Measurements from ENCODE around the gene JAZF1.

The JAZF1 gene

DNA sequence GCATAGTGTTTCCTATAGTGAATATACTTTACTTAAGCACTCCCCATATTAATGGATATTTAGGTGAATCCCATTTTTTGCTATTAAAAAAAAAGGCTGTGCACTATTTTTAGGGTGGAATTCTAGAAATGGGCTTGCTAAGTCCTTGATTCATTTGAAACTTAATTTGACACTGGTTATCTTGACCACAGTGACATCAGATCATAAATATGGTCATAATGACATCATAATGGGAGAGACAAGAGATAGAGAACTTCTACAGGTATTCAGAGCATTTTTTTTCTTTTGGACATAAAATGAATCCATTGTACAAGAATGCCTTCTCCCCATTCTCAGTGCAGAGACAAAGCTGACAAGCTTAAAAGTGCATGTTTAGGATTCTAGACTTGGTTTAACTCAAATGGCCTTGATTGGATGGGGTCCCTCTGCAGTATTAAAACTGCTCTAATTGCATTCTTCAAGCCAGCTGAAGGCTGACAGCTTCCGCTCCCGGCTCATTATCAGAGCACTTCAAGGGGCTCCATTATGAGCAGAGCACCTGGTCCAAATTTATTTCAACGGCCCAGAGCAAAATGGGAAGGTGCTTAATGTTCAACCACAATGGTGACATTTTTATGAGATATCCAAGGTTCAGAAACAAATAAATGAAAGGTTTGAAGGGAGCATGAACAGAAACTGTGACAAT is 104.8 kb downstream of the JAZF1 start:
- no peak for DNase-seq (ENCODE audit: low read depth)

DNA sequence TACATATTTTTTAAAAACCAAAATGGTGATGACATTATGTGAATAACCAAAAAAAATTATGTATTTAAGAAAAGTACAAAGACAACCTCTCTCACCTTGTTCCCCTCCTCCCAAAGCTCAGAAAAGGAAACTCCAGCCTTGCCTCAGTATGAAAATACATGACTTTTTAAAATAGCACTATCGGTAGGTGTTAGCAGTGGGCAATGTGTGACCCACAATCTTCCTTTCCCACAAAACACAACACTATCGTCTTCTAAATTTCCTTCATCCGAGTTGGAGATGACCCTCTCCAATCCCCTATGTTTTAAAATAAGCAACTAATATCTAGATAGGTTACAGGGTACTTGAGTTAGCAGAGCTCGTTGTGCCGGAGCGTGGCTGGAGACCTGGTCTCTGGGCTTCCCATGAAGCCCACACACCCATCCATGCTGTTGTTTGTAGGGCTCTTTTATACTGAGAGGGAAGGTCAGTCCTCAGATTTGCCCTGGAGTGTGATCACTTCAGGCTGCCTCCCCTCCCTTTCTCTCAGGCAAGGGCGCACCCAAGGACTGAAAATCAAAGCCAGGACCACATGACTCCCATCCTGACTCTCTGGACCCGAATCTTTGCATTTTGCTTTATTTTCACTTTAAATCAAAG is 107.6 kb downstream of the JAZF1 start:
- DNase-seq (ENCODE audit: low read depth) = no peak

DNA sequence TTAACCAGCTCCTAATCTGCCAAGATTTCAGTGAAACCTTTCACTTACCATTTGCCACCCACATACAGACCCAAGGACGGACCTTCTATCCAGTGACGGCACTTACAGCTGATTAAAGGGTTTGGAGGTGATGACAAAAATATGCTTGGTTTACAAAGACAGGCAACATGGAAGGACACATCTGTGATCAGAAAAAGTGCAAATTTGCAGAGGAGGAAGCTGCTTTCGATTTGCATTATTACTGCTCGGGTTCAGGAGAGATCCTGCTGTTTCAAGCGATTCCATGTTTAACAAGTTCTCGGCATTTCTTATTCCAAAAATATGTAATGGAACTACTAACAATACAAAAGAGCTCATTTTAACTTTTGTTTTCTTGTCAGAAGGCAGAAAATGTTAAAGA is 109.0 kb downstream of the JAZF1 start:
- no peak for DNase-seq (ENCODE audit: low read depth)

DNA sequence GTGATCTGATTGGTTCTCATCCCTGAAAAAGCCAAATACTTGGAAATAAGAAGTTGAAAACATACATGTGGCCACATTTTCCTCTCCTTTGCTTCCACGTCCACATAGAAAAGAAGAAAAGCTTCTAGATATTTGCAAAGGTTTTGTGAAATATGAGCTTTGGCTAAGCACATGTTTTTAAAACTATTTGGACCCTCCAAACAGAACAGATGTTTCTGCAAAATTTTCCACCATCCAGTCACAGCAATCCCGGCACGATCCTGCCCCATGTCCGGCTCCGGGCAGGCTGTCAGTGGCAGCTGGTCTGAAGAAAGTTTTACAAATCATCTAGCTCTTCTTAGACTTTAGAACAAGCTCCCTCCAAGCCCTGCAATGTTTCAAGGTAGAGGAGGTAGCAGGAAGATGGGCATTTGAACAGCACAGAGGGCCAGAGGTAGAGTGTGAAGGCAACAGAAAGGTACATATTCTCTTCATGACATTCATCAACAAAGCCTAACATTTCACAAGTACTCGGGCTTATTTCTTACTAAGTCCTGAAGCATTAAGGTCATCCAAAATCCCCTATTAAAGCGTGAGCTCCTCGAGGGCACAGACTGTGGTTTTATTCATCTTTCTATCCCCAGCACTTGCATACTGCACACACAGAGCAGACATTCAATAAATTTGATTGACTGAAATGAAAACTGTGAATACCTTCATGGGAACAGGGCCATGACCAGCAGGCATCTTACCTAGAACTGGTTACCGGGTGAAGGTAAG is 110.1 kb downstream of the JAZF1 start:
- no peak for DNase-seq (ENCODE audit: low read depth)

DNA sequence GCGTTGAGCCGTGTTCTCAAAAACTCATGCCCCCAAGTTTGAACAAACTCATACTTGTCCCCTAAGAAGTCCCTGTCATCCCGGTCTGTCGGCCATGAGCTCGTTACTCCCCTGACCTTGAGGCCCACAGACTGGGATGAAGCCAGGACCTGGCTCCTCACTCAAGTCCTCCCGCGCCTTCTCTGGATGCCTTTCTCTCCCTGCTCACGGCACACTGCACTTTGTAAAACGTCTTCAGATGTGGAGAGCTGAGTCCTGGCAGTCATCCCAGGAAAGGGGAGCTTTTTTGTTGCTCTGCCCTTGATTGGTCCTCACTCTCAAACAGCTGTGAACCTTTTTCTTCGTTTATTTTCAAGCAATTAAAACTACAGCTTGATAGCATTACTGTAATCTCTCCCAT is 110.8 kb downstream of the JAZF1 start:
- DNase-seq (ENCODE audit: low read depth) = no peak

DNA sequence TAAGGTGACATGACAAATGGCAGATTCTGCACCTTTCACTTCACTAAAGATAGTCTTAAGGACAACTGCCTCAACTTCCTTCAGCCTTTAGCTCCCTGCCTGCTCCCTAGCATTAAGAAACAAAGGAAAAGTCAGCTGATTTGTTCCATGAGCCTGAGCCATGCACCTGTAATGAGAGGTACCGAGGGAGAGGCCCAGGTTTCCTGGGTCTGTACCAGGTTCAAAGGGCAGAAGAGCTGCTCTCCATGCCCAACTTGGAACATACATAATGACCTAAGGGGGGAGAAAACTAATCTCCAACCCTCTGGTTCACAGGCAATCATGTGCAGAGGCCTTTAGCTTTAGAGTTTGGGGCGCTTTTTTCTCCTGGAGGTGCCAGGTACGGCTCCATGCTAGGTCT is 111.2 kb downstream of the JAZF1 start:
- no peak for DNase-seq (ENCODE audit: low read depth)

DNA sequence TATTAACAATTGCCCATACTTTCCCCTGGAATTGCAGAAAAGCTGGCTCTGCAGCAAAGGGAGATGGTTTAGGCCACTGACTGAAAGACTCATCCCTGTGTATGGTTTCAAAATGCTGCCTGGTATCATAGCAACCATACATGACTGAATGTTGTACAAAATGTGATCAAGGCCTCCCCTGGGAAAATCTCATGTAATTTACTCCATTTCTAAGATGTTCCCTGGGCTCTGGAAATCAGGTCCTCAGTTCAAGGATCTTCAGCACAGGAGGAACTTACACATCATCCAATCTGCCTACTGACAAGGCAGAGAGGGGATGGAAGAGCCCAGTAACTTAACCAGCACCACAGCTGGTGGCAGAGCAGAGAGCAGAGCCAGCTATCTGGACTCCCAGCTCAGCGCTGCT is 111.8 kb downstream of the JAZF1 start:
- no peak for DNase-seq (ENCODE audit: low read depth)

DNA sequence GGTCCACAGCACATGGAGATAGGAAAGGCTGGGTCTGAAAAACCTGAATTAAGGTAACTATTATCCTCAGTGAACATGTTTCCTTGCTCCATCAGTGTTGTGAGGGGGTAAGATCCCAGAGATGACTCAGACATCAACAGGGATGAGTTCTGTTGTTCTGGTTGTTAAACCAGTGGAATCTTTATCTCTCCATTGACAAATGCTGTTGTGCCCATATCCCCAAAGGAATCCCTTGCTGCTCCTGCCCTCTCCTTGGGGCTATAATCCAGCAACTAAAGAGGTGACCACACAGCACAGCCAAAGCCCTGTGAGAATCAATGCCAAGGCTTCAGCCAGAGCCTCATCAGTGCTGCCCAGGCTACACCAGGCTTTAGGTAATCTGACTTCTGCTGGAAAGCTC is 113.4 kb downstream of the JAZF1 start:
- DNase-seq (ENCODE audit: low read depth) = no peak

DNA sequence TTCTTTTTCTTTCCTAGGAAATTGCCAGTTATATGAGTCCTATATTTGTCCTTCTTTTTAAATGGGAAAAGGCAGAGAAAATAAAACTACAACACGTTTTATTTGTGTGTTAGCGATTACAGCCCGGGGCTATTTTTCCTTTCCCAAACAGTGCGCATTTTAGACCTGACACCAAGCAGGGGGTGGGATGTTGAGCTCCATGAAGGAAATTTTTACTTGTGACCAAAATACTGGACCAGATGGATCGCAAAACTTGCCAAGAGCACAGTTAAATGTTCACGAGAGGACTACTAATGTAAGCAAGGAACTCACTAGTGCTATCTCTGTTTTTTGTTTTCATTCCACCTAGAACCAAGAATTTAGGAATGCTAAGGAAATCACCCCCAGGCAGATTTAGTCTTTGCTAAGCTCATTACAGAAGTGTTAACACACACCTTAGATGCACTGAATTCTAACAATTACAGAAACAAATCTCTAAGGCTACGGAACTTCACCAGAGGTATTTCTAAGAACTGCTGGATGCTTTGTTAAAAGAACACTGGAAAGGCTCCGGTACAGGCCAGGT is 114.8 kb downstream of the JAZF1 start:
- no peak for DNase-seq (ENCODE audit: low read depth)

DNA sequence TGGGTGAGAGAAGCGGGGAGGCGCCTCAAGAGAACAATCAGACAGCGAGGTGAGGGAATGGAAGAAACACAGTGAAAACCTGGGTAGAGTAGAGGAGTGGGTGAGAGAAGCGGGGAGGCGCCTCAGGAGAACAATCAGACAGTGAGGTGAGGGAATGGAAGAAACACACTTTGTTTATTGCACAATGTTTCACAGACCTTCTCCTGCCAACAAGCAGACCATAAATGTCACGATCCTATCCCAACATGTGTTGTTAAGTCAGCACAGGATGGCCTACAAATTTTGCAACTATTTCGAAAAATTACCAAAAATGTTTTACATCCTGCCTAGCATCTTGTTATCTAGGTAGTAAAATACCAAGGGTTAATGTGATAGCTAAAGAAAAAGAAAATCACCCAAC is 115.3 kb downstream of the JAZF1 start:
- no peak for DNase-seq (ENCODE audit: low read depth)

DNA sequence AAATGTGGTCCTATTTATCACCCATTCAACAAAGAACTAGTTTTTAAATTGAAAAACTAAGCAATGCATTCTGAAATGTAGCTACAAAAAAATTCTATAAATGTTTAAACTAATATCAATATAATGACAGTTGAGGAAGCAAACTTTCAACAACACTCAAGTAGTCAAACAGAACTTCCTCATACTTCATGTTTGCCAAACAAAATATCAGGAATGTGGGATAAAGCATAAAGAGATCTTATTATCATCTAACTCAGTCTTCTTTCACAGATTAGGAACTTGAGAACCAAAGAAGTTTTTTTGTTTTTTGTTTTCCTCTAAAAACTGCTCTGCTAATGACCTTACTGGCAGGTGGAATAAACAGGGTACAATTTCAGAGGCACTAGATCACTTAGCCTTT is 116.2 kb downstream of the JAZF1 start:
- DNase-seq (ENCODE audit: low read depth) = no peak

DNA sequence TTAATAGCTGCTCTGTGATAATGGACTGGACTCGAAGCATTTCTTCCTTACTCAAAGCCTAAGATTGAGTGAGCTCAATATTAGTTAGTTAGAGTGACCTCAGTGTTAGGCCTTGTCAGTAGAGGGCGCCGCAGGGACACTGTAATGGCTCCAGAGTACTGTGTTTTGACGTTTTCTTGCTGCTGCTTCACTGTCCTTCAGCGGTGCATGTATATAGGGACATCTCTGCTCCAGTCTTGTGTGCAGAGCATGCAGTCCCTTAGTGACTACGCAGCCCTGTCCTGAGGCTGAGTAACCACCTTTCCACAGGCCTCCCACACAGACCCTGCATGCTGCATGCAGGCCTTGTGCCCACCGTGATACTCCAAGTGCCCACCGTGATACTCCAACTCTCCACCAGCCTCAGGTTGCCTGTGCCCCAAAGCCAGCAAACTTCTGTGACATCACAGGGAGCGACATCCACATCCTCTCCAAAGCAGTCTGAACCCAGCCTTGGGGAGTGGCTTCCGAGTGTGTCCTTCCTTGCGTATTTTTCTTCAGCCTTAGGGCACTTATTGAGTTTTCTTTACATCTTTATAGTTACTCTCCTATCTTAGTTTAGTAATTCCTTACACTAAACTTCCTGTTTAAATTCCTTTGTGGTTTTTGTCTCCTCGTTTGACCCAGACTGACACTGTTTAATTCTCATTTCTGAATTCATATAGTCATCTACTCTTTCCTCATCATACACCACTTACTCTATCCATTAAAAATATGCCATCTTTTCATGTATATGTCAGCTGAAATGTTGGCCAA is 118.2 kb downstream of the JAZF1 start:
- DNase-seq (ENCODE audit: low read depth) = no peak

DNA sequence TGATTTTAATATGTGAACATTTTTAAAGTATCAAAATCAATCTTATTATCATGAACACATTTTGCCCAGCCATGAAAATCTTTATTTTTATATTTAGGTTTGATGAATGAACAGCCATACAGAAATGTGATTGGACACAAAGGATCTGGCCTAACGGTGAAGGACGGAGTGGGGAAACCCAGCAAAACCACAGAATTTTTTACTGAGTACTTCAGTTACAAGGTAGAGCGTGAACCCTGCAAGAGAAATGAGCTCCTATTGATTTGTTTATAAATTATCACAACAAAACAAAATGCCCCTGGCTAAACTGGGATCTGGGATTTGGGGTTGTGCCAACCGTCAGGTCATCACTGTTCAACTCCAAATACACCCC is 118.8 kb downstream of the JAZF1 start:
- no peak for DNase-seq (ENCODE audit: low read depth)

DNA sequence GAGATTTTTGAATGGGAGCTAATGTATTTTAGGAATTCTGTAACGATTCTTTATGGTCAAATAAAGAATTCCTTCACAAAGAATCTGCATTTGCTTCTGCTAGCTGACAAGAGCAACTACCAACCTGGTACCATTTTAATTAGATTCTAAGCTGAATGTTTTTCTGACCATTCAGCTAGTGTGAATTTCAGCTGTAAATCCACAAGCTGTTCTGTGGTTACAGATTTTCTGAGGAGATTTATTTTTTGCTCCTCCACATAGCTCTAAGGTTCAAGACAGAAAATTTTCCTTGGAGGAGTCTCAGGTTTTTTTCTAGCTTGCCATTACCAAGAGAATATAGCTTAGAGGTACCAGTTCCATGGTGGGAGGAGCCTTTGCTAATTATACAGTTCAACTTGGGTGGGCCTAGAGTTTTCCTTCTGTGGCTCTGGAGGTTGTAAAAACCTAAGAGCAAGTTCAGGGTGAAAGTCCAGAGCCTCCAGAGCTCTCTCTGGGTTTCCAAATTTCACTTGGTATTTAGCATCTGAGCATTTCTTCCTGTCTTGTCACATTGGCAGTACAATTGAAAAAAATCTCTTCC is 120.1 kb downstream of the JAZF1 start:
- no peak for DNase-seq (ENCODE audit: low read depth)

DNA sequence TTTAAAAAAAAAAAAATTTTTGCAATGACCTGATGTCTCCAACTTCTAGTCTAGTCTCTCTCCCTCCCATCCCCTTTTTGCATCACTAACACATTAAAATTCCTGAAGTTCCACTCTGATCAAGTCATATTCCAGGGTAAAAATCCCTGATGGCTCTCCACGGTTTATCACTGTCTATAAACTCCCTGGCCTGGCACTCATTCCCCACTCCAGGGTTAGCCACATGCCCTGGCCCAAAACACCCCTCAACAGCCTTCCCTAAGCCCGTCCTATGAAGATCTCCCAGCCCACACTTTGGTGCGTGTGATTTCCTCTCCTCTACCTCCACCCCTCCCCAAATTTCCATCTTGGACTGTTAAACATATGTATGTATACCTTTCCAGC is 125.4 kb downstream of the JAZF1 start:
- no peak for DNase-seq (ENCODE audit: low read depth)

DNA sequence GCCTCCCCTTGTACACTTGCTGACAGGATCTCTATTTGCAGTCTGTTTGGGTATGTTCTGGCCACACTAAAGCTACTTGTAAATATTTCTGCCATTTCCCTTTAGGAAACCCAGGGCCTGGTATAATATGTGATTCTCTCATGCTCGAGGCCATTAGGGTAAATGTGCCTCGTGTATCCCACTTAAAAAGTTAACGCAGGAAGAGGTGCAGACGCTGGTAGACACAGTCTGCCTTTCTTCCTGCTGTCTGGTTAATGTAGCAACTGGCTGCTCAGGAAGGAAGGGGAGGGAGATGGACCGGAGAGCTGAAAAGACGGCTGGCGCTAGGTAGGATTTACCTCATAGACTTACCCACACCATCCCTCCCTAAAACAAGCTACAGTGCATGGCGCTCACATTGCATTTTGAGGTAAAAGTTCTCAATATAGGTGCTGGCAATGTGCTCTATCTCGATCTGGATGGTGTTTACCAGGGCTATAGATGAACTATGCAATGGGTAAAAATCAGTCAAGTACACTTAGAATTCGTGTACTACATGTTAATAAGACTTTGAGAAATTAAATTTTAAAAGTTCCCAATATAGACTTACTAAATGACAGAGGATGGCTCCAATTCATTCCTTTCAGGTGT is 125.9 kb downstream of the JAZF1 start:
- DNase-seq (ENCODE audit: low read depth) = no peak

DNA sequence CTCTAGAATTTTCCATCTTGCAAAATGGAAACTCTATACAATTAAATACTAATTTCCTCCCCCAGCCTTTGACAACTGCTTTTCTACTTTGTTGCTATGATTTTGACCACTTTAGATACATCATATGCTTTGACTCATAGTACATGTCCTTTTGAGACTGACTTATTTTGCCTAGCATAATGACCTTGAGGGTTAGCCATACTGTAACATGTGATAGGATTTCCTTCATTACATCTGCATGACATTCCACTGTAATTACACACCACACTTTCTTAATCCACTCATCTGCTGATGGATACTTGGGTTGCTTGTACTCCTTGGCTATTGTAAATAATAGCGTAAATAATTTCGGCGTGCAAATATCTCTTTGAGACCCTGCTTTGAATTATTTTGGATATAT is 127.7 kb downstream of the JAZF1 start:
- no peak for DNase-seq (ENCODE audit: low read depth)

DNA sequence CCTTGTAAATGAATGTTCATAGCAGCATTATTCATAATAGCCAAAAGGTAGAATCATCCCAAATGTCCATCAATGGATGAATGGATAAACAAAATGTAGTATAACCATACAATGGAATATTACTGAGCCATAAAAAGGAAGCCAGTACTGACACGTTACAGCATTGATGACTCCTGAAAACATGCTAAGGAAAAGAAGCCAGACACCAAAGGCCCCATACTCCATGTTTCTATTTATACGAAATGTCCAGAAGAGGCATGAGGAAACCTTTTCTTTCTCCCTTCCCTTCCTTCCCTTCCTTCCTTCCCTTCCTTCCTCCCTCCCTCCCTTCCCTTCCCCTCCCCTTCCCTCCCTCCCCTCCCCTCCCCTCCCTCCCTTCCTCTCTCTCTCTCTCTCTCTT is 131.9 kb downstream of the JAZF1 start:
- DNase-seq (ENCODE audit: low read depth) = no peak

DNA sequence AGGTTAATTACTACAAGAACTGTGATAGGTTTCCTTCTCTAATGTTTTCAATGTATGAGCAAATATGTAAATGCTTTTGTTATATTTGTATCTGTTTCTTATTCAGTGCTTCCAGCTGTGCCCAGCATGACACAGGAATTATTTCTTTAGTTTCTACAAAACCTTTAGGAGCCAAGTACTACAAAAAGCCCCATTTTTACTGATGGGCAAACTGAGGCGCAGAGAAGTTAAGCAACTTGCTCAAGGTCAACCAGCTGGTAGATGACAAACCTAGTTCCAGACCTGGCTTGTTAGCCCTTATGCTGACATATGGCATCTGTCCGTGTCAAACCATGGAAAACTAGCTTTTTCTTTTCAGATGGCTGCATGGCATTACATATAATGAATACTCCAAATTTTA is 134.6 kb downstream of the JAZF1 start:
- DNase-seq (ENCODE audit: low read depth) = no peak

DNA sequence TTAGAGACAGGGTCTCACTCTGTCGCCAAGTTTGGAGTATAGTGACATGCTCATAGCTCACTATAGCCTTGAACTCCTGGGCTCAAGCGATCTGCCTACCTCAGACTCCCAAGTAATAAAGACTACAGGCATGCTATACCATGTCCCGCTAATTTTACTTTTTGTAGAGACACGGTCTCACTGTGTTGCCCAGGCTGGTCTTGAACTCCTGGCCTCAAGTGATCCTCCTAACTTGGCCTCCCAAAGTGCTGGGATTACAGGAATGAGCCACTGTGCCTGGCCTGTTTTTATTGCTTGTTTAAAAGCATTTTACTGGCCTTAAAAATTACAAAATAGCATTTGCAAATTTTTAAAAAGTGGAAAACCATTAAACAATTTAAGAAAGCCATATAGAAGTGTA is 135.0 kb downstream of the JAZF1 start:
- no peak for DNase-seq (ENCODE audit: low read depth)

DNA sequence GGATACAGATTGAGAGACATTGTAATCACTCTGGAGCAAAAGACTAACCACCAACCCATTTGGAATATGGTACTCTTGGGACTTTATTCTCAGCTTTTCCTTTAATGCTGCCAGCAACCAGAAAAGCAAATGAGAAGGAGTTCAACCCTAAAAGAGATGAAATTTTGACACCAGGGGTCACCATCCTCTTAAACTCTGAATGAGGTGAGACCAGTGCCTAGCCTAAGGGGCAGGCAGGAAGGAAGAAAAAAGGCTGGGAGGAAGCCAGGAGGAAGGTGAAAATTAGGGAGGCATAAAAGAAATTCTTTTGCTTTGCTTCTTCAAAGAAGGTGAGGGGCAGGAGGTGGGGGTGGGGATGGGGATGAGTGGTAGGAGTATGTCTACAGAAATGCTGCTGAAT is 135.8 kb downstream of the JAZF1 start:
- no peak for DNase-seq (ENCODE audit: low read depth)

DNA sequence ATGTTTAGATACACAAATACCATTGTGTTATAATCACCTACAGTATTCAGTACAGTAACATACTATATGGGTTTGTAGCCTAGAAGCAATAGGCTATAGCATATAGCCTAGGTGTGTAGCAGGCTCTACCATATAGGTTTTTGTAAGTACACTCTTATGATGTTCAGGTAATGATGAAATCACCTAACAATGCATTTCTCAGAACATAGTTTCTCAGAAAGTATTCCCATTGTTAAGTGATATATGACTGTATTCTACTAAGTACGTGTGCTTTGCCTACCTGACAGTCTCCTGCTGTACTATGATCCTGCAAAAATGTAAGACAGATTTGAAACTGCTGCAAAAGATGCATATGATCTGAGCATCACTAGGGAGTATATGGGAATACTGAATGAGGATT is 137.9 kb downstream of the JAZF1 start:
- DNase-seq (ENCODE audit: low read depth) = no peak
